Upper lobe of right lung (tissue), 1 donor: ENCODE data around the gene TLCD3B. TPM values are rescaled to one million over a fixed set of nuclear protein-coding genes. Genes with fewer than 3 reads are reported as not detected.

ENCODE experiments used
- ATAC-seq: fragments of 200-7000 bp; cut with Tn5 transposase; one replicate; pipeline ENCODE4 v1.9.1; 2020; ENCODE audit warnings: mild to moderate bottlenecking, moderate library complexity
- DNase-seq: peaks from one replicate; pipeline ENCODE4 v3.0.0-alpha.2; 2020
- H3K27ac ChIP-seq: fragments of 200-600 bp; one replicate; pipeline ENCODE4 v1.8.0; 2022
- H3K27me3 ChIP-seq: fragments of 200-600 bp; one replicate; pipeline ENCODE4 v1.8.0; 2022; ENCODE audit warnings: mild to moderate bottlenecking
- H3K36me3 ChIP-seq: fragments of 200-600 bp; one replicate; pipeline ENCODE4 v1.8.0; 2022
- H3K4me1 ChIP-seq: fragments of 200-600 bp; one replicate; pipeline ENCODE4 v1.8.0; 2022
- H3K4me3 ChIP-seq: fragments of 200-600 bp; one replicate; pipeline ENCODE4 v1.8.0; 2022; ENCODE audit warnings: mild to moderate bottlenecking
- H3K9me3 ChIP-seq: fragments of 200-600 bp; one replicate; pipeline ENCODE4 v1.8.0; 2022
- intact Hi-C: fragments of 100-400 bp; cut with DNase I; formaldehyde crosslinking; loops from one replicate; pipeline ENCODE4 v1.11.0; 2022
- total RNA-seq: library from RNA; stranded (reverse); fragmentation: NEBNext Ultra II Directional; extraction: Animal tissue kit (Norgen Biotek cat#: 25700); gene quantifications from one replicate; pipeline ENCODE4 v1.2.1, GENCODE V29; 2021
- TF ChIP-seq, protein P1 (sequence below): fragments of 200-600 bp; IDR thresholded peaks from one replicate; pipeline ENCODE4 v1.8.0; 2022; ENCODE audit warnings: antibody characterized with exemption
- donor health status: DM: no; HTN: yes; CAD: no; lungs with severe emphysema.

The TLCD3B gene
- total RNA-seq, 1 donor from 2014 or later: not detected

DNA sequence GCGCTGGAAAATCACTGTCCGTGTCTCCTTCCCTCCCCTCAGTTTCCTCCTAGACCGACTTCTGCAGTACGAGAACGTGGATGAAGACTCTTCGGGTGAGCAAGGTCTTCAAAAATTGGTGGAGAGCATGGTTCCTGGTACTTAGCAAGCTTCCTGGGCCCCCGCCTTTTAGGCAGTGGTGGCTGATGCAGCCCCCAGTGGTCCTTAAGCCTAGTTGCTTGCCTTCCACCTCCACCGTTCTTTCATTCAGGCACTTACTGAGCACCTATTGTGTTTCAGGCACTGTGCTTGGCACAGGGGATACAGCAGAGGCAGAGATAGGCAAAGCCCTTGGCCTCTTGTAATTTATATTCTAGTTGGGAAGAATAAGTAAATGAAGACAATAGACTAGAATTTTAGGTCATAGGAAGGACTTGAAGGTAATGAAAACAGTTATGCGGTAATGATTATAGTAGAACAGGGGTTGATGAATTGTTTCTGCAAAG is 34.3 kb downstream of the TLCD3B start:
- TF ChIP-seq, protein P1, sequence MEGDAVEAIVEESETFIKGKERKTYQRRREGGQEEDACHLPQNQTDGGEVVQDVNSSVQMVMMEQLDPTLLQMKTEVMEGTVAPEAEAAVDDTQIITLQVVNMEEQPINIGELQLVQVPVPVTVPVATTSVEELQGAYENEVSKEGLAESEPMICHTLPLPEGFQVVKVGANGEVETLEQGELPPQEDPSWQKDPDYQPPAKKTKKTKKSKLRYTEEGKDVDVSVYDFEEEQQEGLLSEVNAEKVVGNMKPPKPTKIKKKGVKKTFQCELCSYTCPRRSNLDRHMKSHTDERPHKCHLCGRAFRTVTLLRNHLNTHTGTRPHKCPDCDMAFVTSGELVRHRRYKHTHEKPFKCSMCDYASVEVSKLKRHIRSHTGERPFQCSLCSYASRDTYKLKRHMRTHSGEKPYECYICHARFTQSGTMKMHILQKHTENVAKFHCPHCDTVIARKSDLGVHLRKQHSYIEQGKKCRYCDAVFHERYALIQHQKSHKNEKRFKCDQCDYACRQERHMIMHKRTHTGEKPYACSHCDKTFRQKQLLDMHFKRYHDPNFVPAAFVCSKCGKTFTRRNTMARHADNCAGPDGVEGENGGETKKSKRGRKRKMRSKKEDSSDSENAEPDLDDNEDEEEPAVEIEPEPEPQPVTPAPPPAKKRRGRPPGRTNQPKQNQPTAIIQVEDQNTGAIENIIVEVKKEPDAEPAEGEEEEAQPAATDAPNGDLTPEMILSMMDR: no peak
- ATAC-seq (no peak), DNase-seq (no peak)
- peak overlapping the region; percentile 97 for H3K27ac ChIP-seq
- intact Hi-C loops: loop anchor here (10.0 kb wide), 1 partner anchor 72 kb away; the partner anchor contains the start of gene KCTD13
- H3K27me3 ChIP-seq: no peaks in the 10 kb centered on the region
- H3K9me3 ChIP-seq: no peaks in the 10 kb centered on the region
- H3K36me3 ChIP-seq: peaks cover 35% of the 10 kb centered on the region
- peak overlapping the region; percentile 98 for H3K4me3 ChIP-seq
- peaks cover 23% of the 10 kb centered on the region for H3K4me1 ChIP-seq

DNA sequence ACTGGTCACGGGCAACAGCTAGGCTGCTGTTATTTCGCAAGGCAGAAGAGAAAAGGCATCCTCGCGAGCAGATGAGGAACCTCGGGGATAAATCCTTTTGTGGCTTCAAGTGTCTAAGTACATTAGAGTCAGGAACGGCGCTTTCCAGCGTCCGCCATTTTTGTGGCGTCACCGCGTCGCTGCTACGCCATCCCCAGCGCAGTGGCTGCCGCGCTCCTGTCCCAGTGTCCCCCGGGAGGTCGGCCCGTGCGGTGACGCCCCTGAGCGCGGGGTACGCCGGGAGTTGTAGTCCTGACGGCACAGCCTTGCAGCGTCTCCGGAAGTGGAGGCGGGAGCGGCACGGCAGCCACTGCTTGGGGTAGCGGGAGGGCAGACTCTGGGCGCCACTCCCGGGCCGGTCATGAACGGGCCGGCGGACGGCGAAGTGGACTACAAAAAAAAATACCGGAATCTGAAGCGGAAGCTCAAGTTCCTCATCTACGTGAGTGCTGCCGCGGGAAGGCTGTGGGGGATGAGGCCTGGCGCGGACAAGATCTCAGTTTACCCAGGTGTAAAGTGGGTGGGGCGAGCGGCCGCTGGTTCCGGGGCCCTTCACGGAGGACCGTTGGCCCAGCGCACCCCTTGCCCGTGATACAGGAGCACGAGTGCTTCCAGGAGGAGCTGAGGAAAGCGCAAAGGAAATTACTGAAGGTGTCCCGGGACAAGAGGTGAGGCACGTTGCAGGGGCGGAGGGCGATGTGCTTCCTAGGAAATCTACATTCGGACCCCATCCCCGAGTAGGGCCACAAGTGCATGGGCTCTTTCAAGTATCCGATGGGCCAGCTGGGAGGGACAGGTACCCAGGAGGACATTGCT is 34.9 kb downstream of the TLCD3B start, which contains the start of gene INO80E:
Gene INO80E (plus strand): TSS at position 331 of the 855 bp plus-strand sequence. CDS start 70 bp downstream, at position 401.
- intact Hi-C loops: loop anchor here (10.0 kb wide), 1 partner anchor 71 kb away; the partner anchor contains the start of gene KCTD13
- ATAC-seq (peak; percentile 97), DNase-seq (peak; percentile 100)
- Histone ChIP-seq H3K27ac (peak within 1 kb of the TSS; percentile 97), H3K4me1 (peaks cover 23% of the 10 kb centered on the region), H3K9me3 (no peaks in the 10 kb centered on the region), H3K27me3 (no peaks in the 10 kb centered on the region), H3K4me3 (peak within 1 kb of the TSS; percentile 98), H3K36me3 (peaks cover 40% of the 10 kb centered on the region)
- TF ChIP-seq, protein P1: no peak

DNA sequence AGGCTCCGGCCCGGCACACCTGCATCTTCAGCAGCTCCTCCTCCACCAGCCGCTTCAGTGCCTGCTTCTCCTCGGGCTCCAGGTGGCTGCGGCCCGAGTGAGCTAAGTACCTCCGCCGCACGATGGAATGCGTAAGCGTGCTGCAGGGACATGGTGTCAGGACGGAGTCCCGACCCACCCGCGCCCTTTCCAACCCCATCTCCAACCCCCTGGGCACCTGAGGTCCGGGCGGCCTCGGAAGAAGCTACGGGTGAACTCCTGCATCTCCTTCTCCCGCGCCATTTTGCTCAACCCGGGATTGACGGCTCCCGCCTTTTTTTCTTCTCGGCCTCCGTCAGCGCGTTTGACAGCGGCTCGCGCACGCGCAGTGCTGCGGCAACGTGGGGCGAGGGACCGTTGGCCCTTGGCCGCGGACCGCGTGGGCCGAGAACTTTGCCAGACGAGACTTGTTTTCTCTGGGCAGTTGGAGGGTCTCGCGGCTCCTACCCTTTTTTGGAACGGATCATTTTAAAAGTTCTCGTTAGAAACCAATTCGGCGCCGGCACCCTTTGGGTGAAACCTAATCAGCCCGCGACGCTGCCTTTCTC is 35.7 kb downstream of the TLCD3B start, which contains the start of gene HIRIP3:
Gene HIRIP3 (minus strand): TSS at position 294 of the 587 bp plus-strand sequence. CDS start 12 bp downstream, at position 282.
- H3K36me3 ChIP-seq: peaks cover 40% of the 10 kb centered on the region
- H3K27ac ChIP-seq: peak within 1 kb of the TSS; percentile 97

DNA sequence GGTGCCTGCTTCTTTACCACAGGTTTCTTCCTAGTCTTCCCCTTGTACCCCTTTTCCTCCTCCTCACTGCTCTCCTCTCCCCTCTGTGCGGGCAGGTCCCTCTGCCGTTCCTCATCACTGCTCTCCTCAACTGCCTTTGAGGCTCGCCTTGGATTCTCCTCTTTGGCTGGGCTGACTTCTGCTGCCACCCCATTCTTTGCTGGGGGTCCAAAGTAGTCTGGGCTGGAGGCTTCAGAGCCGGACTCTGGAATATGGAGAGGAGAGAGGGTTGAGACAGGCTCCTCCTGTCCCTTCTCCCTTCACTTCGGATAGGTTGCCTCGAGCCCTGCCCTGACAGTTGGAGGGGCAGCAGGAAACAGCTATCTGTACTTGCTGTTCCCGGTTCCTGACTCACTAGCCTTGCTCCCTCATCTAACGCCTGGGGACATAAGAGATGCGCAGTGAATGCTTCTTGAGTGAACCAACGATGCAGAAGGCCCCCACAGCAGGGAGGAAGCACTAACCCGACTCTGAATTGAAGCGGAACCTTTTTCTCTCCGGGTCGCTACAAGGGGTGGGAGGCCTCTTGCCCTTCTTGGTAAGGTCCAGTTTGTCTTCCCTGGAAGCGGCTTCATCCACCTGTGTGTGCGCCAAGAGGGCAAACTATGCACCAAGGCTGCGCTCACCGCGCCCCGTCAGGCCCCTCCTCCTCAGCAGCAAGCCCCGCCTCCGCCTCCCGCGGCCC is 36.3 kb downstream of the TLCD3B start:
- TF ChIP-seq, protein P1: no peak
- Histone ChIP-seq H3K9me3 (no peaks in the 10 kb centered on the region), H3K4me3 (peak overlapping the region; percentile 98), H3K36me3 (peaks cover 42% of the 10 kb centered on the region), H3K27me3 (no peaks in the 10 kb centered on the region), H3K27ac (peak overlapping the region; percentile 97), H3K4me1 (peaks cover 23% of the 10 kb centered on the region)
- ATAC-seq: peak; percentile 75
- intact Hi-C loops: loop anchor here (10.0 kb wide), 1 partner anchor 70 kb away; the partner anchor contains the start of gene KCTD13
- DNase-seq: peak; percentile 90

More for the DNA sequence above, 35.7 kb downstream of the TLCD3B start, which contains the start of gene HIRIP3:
- Histone ChIP-seq H3K4me3 (peak within 1 kb of the TSS; percentile 98), H3K9me3 (no peaks in the 10 kb centered on the region), H3K4me1 (peaks cover 23% of the 10 kb centered on the region), H3K27me3 (no peaks in the 10 kb centered on the region)
- intact Hi-C loops: loop anchor here (10.0 kb wide), 1 partner anchor 71 kb away; the partner anchor contains the start of gene KCTD13
- ATAC-seq: peak; percentile 70
- peak; percentile 95 for DNase-seq
- TF ChIP-seq, protein P1: no peak
